IMR-90 (cell line): Measurements from ENCODE around the gene MLIP. TPM values are rescaled to one million over a fixed set of nuclear protein-coding genes. Genes with fewer than 3 reads are reported as not detected.

ENCODE experiments used
- ATAC-seq: fragments of 200-7000 bp; cut with Tn5 transposase; 2 replicates; pipeline ENCODE4 v1.9.1; 2020; ENCODE audit warnings: low read depth, mild to moderate bottlenecking, moderate library complexity
- BruUV-seq: library from RNA; stranded (reverse); fragments of 400-500 nt; replicated peaks from 2 replicates; lab custom pipeline; 2021; lab: Mats Ljungman, UMichigan
- CTCF ChIA-PET: fragments of 300-600 bp; formaldehyde crosslinking; extraction: SDS; loops from one replicate; lab custom pipeline; 2021; ENCODE audit warnings: antibody characterized with exemption; lab: Yijun Ruan, JAX
- POLR2A ChIA-PET: fragments of 300-600 bp; sonication (Branson Sonifier 250); formaldehyde crosslinking; loops from one replicate; lab custom pipeline; 2022; ENCODE audit warnings: antibody characterized with exemption; ENCODE audit not compliant: unreplicated experiment; lab: Charles Lee
- DNase-seq: peaks from one replicate; pipeline ENCODE4 v3.0.0; 2013
- H2AFZ ChIP-seq: replicated peaks from 2 replicates; pipeline ENCODE3; 2013; ENCODE audit warnings: low read length, mild to moderate bottlenecking; ENCODE audit not compliant: poor library complexity
- H2AK5ac ChIP-seq: 2 replicates; pipeline ENCODE4 v1.6.1; 2013; ENCODE audit warnings: low read depth, low read length, inconsistent platforms
- H2AK9ac ChIP-seq: replicated peaks from 2 replicates; pipeline ENCODE3; 2013; ENCODE audit warnings: mild to moderate bottlenecking, low read depth, low read length, moderate library complexity; ENCODE audit not compliant: poor library complexity
- H2BK120ac ChIP-seq: 2 replicates; pipeline ENCODE4 v1.6.1; 2013; ENCODE audit warnings: low read depth, low read length, inconsistent platforms
- H2BK15ac ChIP-seq: 3 replicates; pipeline ENCODE4 v1.6.1; 2013; ENCODE audit warnings: low read depth, low read length, inconsistent platforms
- H2BK20ac ChIP-seq: 2 replicates; pipeline ENCODE4 v1.6.1; 2013; ENCODE audit warnings: low read depth, mild to moderate bottlenecking, inconsistent platforms, low read length, moderate library complexity
- H2BK5ac ChIP-seq: 2 replicates; pipeline ENCODE4 v1.6.1; 2013; ENCODE audit warnings: mild to moderate bottlenecking, low read depth, low read length, inconsistent platforms; ENCODE audit not compliant: poor library complexity, severe bottlenecking
- H3K14ac ChIP-seq: replicated peaks from 2 replicates; pipeline ENCODE4 v1.6.1; 2013; ENCODE audit warnings: low read depth, low read length, inconsistent platforms
- H3K18ac ChIP-seq: 2 replicates; pipeline ENCODE4 v1.6.1; 2013; ENCODE audit warnings: low read depth, low read length, control low read depth
- H3K23ac ChIP-seq: 2 replicates; pipeline ENCODE4 v1.6.1; 2013; ENCODE audit warnings: low read depth, low read length, inconsistent platforms
- H3K27ac ChIP-seq: 2 replicates; pipeline ENCODE4 v1.5.1; 2013; ENCODE audit warnings: mild to moderate bottlenecking, control low read depth, low read length; ENCODE audit not compliant: insufficient read depth
- H3K27me3 ChIP-seq: 2 replicates; pipeline ENCODE4 v1.6.1; 2013; ENCODE audit warnings: low read length; ENCODE audit not compliant: control insufficient read depth, insufficient read depth
- H3K36me3 ChIP-seq: 2 replicates; pipeline ENCODE4 v1.6.1; 2013; ENCODE audit warnings: low read length, mixed read lengths; ENCODE audit not compliant: control insufficient read depth, insufficient read depth
- H3K4ac ChIP-seq: 2 replicates; pipeline ENCODE4 v1.6.1; 2013; ENCODE audit warnings: low read depth, low read length, inconsistent platforms
- H3K4me1 ChIP-seq: 2 replicates; pipeline ENCODE4 v1.6.1; 2013; ENCODE audit warnings: low read length, mixed read lengths; ENCODE audit not compliant: control insufficient read depth, insufficient read depth
- H3K4me2 ChIP-seq: 2 replicates; pipeline ENCODE4 v1.6.1; 2013; ENCODE audit warnings: low read depth, mild to moderate bottlenecking, control low read depth, low read length, moderate library complexity
- H3K4me3 ChIP-seq: 2 replicates; pipeline ENCODE4 v1.5.1; 2013; ENCODE audit warnings: low read depth, mild to moderate bottlenecking, control low read depth, low read length, moderate library complexity; ENCODE audit not compliant: insufficient read depth
- H3K56ac ChIP-seq: 2 replicates; pipeline ENCODE4 v1.6.1; 2013; ENCODE audit warnings: low read length, inconsistent platforms; ENCODE audit not compliant: insufficient read depth; ENCODE audit errors: extremely low read depth
- H3K79me1 ChIP-seq, 2 experiments: 2 replicates each; pipeline ENCODE4 v1.6.1; 2013; ENCODE audit warnings: low read length in 2 of 2, inconsistent platforms in 1 of 2, low read depth in 1 of 2
- H3K9ac ChIP-seq: 2 replicates; pipeline ENCODE4 v1.6.1; 2013; ENCODE audit warnings: low read depth, low read length, control low read depth
- H3K9me1 ChIP-seq: 2 replicates; pipeline ENCODE4 v1.6.1; 2013; ENCODE audit warnings: low read length, inconsistent platforms; ENCODE audit not compliant: insufficient read depth
- H3K9me3 ChIP-seq: 2 replicates; pipeline ENCODE4 v1.6.1; 2013; ENCODE audit warnings: low read length; ENCODE audit not compliant: control insufficient read depth, insufficient read depth
- H4K20me1 ChIP-seq: 2 replicates; pipeline ENCODE4 v1.6.1; 2013; ENCODE audit warnings: low read length, inconsistent platforms; ENCODE audit not compliant: insufficient read depth
- H4K5ac ChIP-seq: 2 replicates; pipeline ENCODE4 v1.6.1; 2013; ENCODE audit warnings: mild to moderate bottlenecking, low read depth, low read length, control low read depth
- H4K8ac ChIP-seq, 2 experiments: 2 replicates each; pipeline ENCODE4 v1.6.1; 2013; ENCODE audit warnings: low read depth in 2 of 2, low read length in 2 of 2, control low read depth in 1 of 2, inconsistent platforms in 1 of 2
- H4K91ac ChIP-seq: 2 replicates; pipeline ENCODE4 v1.6.1; 2013; ENCODE audit warnings: low read depth, low read length, inconsistent platforms; ENCODE audit not compliant: insufficient read depth
- BHLHE40 ChIP-seq: fragments of 150-350 bp; IDR thresholded peaks from 2 replicates; pipeline ENCODE4 v1.6.1; 2016; ENCODE audit warnings: mild to moderate bottlenecking, low read depth, low read length
- CEBPB ChIP-seq: IDR thresholded peaks from 2 replicates; pipeline ENCODE4 v1.6.1; 2012; ENCODE audit warnings: low read depth, low read length, improper control_type of control experiment
- CHD1 ChIP-seq: IDR thresholded peaks from 2 replicates; pipeline ENCODE4 v1.6.1; 2012; ENCODE audit warnings: low read depth, low read length, improper control_type of control experiment
- CTCF ChIP-seq: conservative IDR thresholded peaks from 2 replicates; pipeline ENCODE4 v1.5.1; 2012; ENCODE audit warnings: mild to moderate bottlenecking, low read depth, low read length, improper control_type of control experiment
- ELK1 ChIP-seq: fragments of 150-350 bp; IDR thresholded peaks from 2 replicates; pipeline ENCODE4 v1.6.1; 2016; ENCODE audit warnings: low read depth, mild to moderate bottlenecking, low read length, moderate library complexity, borderline replicate concordance
- FOS ChIP-seq: fragments of 150-350 bp; IDR thresholded peaks from 2 replicates; pipeline ENCODE4 v1.6.1; 2016; ENCODE audit warnings: low read depth, low read length
- MAZ ChIP-seq: IDR thresholded peaks from 2 replicates; pipeline ENCODE4 v1.6.1; 2012; ENCODE audit warnings: low read depth, mild to moderate bottlenecking, low read length, improper control_type of control experiment, moderate library complexity, borderline replicate concordance
- MXI1 ChIP-seq: IDR thresholded peaks from 2 replicates; pipeline ENCODE4 v1.6.1; 2012; ENCODE audit warnings: low read depth, mild to moderate bottlenecking, low read length, moderate library complexity, borderline replicate concordance
- NFE2L2 ChIP-seq: fragments of 150-350 bp; IDR thresholded peaks from 2 replicates; pipeline ENCODE4 v1.6.1; 2016; ENCODE audit warnings: low read depth, mild to moderate bottlenecking, low read length
- POLR2A ChIP-seq: IDR thresholded peaks from 2 replicates; pipeline ENCODE4 v1.6.1; 2012; ENCODE audit warnings: mild to moderate bottlenecking, low read depth, low read length
- RAD21 ChIP-seq: IDR thresholded peaks from 2 replicates; pipeline ENCODE4 v1.6.1; 2012; ENCODE audit warnings: low read length, improper control_type of control experiment
- RCOR1 ChIP-seq: IDR thresholded peaks from 2 replicates; pipeline ENCODE4 v1.6.1; 2012; ENCODE audit warnings: mild to moderate bottlenecking, low read length, improper control_type of control experiment; ENCODE audit not compliant: insufficient replicate concordance
- RFX5 ChIP-seq: IDR thresholded peaks from 2 replicates; pipeline ENCODE4 v1.8.0; 2012; ENCODE audit warnings: low read depth, mild to moderate bottlenecking, low read length, moderate library complexity
- SMC3 ChIP-seq: fragments of 150-350 bp; IDR thresholded peaks from 2 replicates; pipeline ENCODE4 v1.6.1; 2016; ENCODE audit warnings: low read depth, mild to moderate bottlenecking, antibody characterized with exemption, low read length, moderate library complexity
- USF2 ChIP-seq: fragments of 150-350 bp; IDR thresholded peaks from 2 replicates; pipeline ENCODE4 v1.6.1; 2017; ENCODE audit warnings: mild to moderate bottlenecking, antibody characterized with exemption, low read length, low read depth
- WGBS, 2 experiments: methylation state at CpG; one replicate each; pipeline versions ENCODE4 v1.1.5 to v1.1.7; 2013; ENCODE audit warnings: missing lambda C conversion rate in 2 of 2; ENCODE audit not compliant: insufficient read length in 1 of 2; ENCODE audit errors: extremely low coverage in 2 of 2; 5-methylcytosine and 5-hydroxymethylcytosine counted together
- dilution Hi-C: fragments of 300-500 bp; cut with HindIII; formaldehyde crosslinking; loops from one replicate; pipeline ENCODE4 v1.14.3; 2018; ENCODE audit warnings: low sequenced_read_pairs; ENCODE audit not compliant: unreplicated experiment
- in situ Hi-C: fragments of 300-500 bp; cut with MboI; formaldehyde crosslinking; loops from 3 replicates; pipeline ENCODE4 v1.14.3; 2019; ENCODE audit warnings: low sequenced_read_pairs, inconsistent platforms, mixed read lengths
- intact Hi-C: fragments of 100-400 bp; cut with micrococcal nuclease; formaldehyde crosslinking; loops from 2 replicates; pipeline ENCODE4 v1.10.0; 2022
- polyA plus RNA-seq, 3 experiments: library from polyadenylated mRNA; depleted of rRNA; stranded (reverse); fragments of >200 nt; gene quantifications; 2 replicates each; pipeline ENCODE4 v1.2.3, GENCODE V29; 2012; ENCODE audit warnings: low replicate concordance in 1 of 3
- total RNA-seq: library from RNA; depleted of rRNA; stranded (reverse); fragments of >200 nt; gene quantifications from 2 replicates; pipeline ENCODE4 v1.2.3, GENCODE V29; 2012

The MLIP gene
- total and polyA plus RNA-seq, 2 of the 4 experiments (the other 2 are of a cell fraction) = not detected

GRCh38 chr6:54099225-54099624 lies 12.0 kb upstream of the MLIP start:
- Histone ChIP-seq H3K9ac (no peak overlapping the region), H3K79me1 (no peaks in the 10 kb centered on the region), H2BK15ac (no peak overlapping the region), H2AFZ (no peak overlapping the region), H3K4me3 (no peak overlapping the region), H2BK20ac (no peak overlapping the region), H3K56ac (no peak overlapping the region), H4K5ac (no peak overlapping the region), H2BK120ac (no peak overlapping the region), H2BK5ac (no peak overlapping the region), H3K9me3 (no peaks in the 10 kb centered on the region), H3K4me2 (no peak overlapping the region), H2AK5ac (no peak overlapping the region), H3K27me3 (no peaks in the 10 kb centered on the region), H4K91ac (no peak overlapping the region), H4K8ac (no peak overlapping the region), H3K4me1 (no peaks in the 10 kb centered on the region), H3K27ac (no peak overlapping the region), H3K9me1 (no peaks in the 10 kb centered on the region), H3K4ac (no peak overlapping the region), H4K20me1 (no peaks in the 10 kb centered on the region), H3K18ac (no peak overlapping the region), H3K14ac (no peak overlapping the region), H3K36me3 (no peaks in the 10 kb centered on the region), H3K23ac (no peak overlapping the region), H2AK9ac (no peak overlapping the region)
- ChIA-PET POLR2A (no interaction called here), CTCF (interaction anchor here (0.7 kb wide), 1 partner anchor 97 kb away, joined by 3 read pairs; no protein-coding TSS in a partner anchor)
- BruUV-seq = no TSS peak
- DNase-seq (no peak), ATAC-seq (no peak)
- TF ChIP-seq CHD1 (no peak), POLR2A (no peak), MAZ (no peak), CTCF (no peak), ELK1 (no peak), CEBPB (no peak), RCOR1 (no peak), USF2 (no peak), FOS (no peak), BHLHE40 (no peak), RFX5 (no peak), SMC3 (no peak), NFE2L2 (no peak), RAD21 (no peak), MXI1 (no peak)
- in situ Hi-C loops (no loop called here), intact Hi-C loops (no loop called here), dilution Hi-C loops (no loop called here)
- no CpG with 5 or more reads among the region's 3 CpGs for WGBS, 2 experiments
